ENCODE measurements around the gene PWWP2B. TPM values are rescaled to one million over a fixed set of nuclear protein-coding genes. Genes with fewer than 3 reads are reported as not detected.

The PWWP2B gene
- total RNA-seq, 1 experiment from 2014 or later = 12.2 TPM

GRCh38 chr10:132392184-132392800 is 4.7 kb upstream of the PWWP2B start (continued):
- no peak for TF ChIP-seq ARID4B (CRISPR knock-in tag; IDR thresholded peaks at IDR 0.05; ENCODE audit: borderline replicate concordance)
- TF ChIP-seq ZNF423 (CRISPR knock-in tag; IDR thresholded peaks at IDR 0.05) = no peak

GRCh38 chr10:132392811-132393694 is 3.9 kb upstream of the PWWP2B start:
- DNase-seq (ENCODE audit: low spot score) (no peak), ATAC-seq (no peak)
- peaks cover 7% of the 10 kb centered on the region for H3K4me1 Mint-ChIP-seq
- no peak overlapping the region for H3K27ac Mint-ChIP-seq
- H3K36me3 Mint-ChIP-seq = no peaks in the 10 kb centered on the region
- peaks cover 2% of the 10 kb centered on the region; the same call in 1 of the 2 replicates for H3K27me3 Mint-ChIP-seq (ENCODE audit: low read depth)
- peaks cover 10% of the 10 kb centered on the region for H3K9me3 Mint-ChIP-seq
- no peak overlapping the region for H3K4me3 Mint-ChIP-seq
- CTCF ChIA-PET = no interaction called here
- POLR2A ChIA-PET = no interaction called here
- no peak for TF ChIP-seq FOXP1 (CRISPR knock-in tag; IDR thresholded peaks at IDR 0.05; ENCODE audit: borderline replicate concordance)
- no peak for TF ChIP-seq CREB1 (CRISPR knock-in tag; IDR thresholded peaks at IDR 0.05)
- no peak for TF ChIP-seq EMX1 (CRISPR knock-in tag; IDR thresholded peaks at IDR 0.05)
- TF ChIP-seq ZNF425 (CRISPR knock-in tag; conservative IDR thresholded peaks at IDR 0.05) = no peak
- TF ChIP-seq AFF4 (CRISPR knock-in tag; IDR thresholded peaks at IDR 0.05; ENCODE audit: borderline replicate concordance) = no peak
- TF ChIP-seq PRDM15 (CRISPR knock-in tag; IDR thresholded peaks at IDR 0.05) = no peak
- no peak for TF ChIP-seq JAZF1 (CRISPR knock-in tag; IDR thresholded peaks at IDR 0.05)
- TF ChIP-seq GTF2I (CRISPR knock-in tag; conservative IDR thresholded peaks at IDR 0.05) = no peak
- TF ChIP-seq FOXJ3 (CRISPR knock-in tag; IDR thresholded peaks at IDR 0.05; ENCODE audit: borderline replicate concordance) = no peak
- TF ChIP-seq ZSCAN18 (CRISPR knock-in tag; IDR thresholded peaks at IDR 0.05) = no peak

All from WTC11 (cell line).